SKM-1 (cell line): ENCODE results near the gene KCNJ14.
A peak's percentile ranks its signal among the peaks of the same experiment; 100 is the strongest.

ENCODE experiments used
- DNase-seq: peaks from one replicate; lab custom pipeline; 2025; ENCODE audit not compliant: unreplicated experiment; lab: John Stamatoyannopoulos, UW

Gene KCNJ14

GRCh38 chr19:48445256-48445605 is 10.1 kb upstream of the KCNJ14 start:
- DNase-seq = peak; percentile 28

- DNase-seq = peak; percentile 75
Observed at GRCh38 chr19:48445606-48446481, 9.5 kb upstream of the KCNJ14 start, which contains the start of gene GRWD1. GRWD1 (plus strand) TSS chr19:48445983; CDS start chr19:48446006, 23 bp downstream.

- DNase-seq = no peak
Observed at GRCh38 chr19:48446579-48446978, 8.8 kb upstream of the KCNJ14 start.

- no peak for DNase-seq
Observed at GRCh38 chr19:48448563-48448962, 6.8 kb upstream of the KCNJ14 start.

GRCh38 chr19:48450441-48450840 is 4.9 kb upstream of the KCNJ14 start:
- DNase-seq = no peak

GRCh38 chr19:48450863-48451262 is 4.5 kb upstream of the KCNJ14 start:
- no peak for DNase-seq

GRCh38 chr19:48451624-48452023 is 3.8 kb upstream of the KCNJ14 start:
- DNase-seq = no peak

GRCh38 chr19:48452289-48453190 is 2.8 kb upstream of the KCNJ14 start:
- DNase-seq = no peak

- no peak for DNase-seq
Observed at GRCh38 chr19:48454150-48454730, 1.1 kb upstream of the KCNJ14 start.

GRCh38 chr19:48455908-48456562 is 661 bp downstream of the KCNJ14 start:
- no peak for DNase-seq

- no peak for DNase-seq
Observed at GRCh38 chr19:48456864-48457263, 1.5 kb downstream of the KCNJ14 start.

GRCh38 chr19:48458016-48458415 is 2.6 kb downstream of the KCNJ14 start:
- DNase-seq = no peak

- DNase-seq = no peak
Observed at GRCh38 chr19:48461651-48461981, 6.2 kb downstream of the KCNJ14 start.

GRCh38 chr19:48461982-48462655 is 6.7 kb downstream of the KCNJ14 start:
- DNase-seq = no peak

GRCh38 chr19:48465215-48465614 is 9.8 kb downstream of the KCNJ14 start:
- no peak for DNase-seq

- DNase-seq = no peak
Observed at GRCh38 chr19:48466561-48467325, 11.4 kb downstream of the KCNJ14 start.

GRCh38 chr19:48468772-48469288 is 13.5 kb downstream of the KCNJ14 start:
- DNase-seq = peak; percentile 98

- DNase-seq = no peak
Observed at GRCh38 chr19:48469289-48469881, 14.0 kb downstream of the KCNJ14 start, which contains the start of gene CYTH2. CYTH2 (plus strand) TSS chr19:48469369; CDS start chr19:48469508, 139 bp downstream.
